ENCODE measurements around the gene NFIA.

Gene NFIA

GRCh38 chr1:61434276-61434675 lies 351.9 kb downstream of the NFIA start:
- no peak for DNase-seq (ENCODE audit: low read depth)

DNA sequence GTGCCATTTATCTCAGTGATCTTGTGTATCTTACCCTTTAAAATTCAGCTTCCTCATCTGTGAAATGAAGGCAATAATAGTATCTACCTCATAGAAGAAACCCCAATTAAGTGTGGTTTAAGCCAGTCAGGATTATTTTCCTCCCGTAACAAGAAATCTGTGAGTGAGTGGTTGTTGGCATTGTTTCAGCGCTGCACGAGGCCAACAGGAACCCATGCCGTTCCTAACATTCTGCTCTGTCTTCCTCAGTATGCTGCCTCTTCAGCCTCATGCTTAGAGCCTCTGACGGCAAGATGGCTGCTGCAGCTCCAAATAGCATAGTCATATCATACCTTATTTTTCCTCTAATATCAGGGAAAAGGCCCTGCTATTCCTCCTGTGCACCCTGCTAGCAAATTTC lies 352.9 kb downstream of the NFIA start:
- no peak for DNase-seq (ENCODE audit: low read depth)

DNA sequence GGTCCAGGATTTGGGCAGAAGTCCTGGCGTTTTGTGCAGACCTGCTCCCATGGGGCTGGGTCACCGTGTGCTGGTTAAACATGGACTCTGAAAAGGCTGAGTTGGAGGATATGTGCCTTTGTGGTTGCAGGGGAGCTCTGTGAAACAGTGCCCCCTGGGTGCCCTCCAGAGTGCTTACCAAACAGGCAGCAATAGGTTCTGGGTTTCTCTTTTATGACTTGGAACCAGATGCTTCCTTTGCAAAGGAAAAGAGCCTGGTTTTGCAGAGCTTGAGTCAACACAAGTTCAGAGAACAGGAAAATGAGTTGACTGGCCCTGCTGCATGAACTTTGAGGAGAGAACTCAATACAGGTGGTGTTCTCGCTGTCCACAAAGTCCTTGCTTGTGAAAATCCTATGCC lies 353.7 kb downstream of the NFIA start:
- no peak for DNase-seq (ENCODE audit: low read depth)

DNA sequence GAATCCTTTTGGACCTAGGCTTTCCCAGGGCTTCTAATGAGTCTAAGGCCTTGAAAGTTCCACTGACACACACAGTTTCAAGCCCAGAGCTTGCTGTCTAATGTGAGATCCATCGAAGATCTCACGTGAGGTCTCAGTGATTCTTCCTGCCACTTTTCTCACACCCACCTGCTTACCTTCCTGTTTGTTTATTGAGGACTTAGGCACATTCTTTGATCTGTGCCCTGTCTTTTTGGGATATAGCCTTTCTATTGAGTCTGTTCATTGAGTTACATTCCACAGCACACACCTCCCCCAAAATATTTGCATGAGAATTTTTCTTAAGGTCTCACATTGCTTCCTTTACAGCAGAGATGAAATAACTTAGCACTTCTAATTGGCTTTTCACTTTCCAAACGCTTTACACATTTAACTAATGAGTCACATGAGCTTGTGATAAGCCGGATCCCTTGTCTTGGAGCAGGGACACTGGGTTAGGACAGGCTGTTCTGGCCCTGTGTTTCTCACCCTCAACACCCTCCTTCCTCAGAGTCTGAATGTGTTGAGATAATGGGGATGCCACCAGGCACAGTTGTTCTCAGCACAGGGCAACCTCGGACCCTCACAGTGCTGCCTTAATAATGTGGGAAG lies 354.2 kb downstream of the NFIA start:
- no peak for DNase-seq (ENCODE audit: low read depth)

GRCh38 chr1:61439234-61439633 lies 356.9 kb downstream of the NFIA start:
- DNase-seq (ENCODE audit: low read depth), result no peak

DNA sequence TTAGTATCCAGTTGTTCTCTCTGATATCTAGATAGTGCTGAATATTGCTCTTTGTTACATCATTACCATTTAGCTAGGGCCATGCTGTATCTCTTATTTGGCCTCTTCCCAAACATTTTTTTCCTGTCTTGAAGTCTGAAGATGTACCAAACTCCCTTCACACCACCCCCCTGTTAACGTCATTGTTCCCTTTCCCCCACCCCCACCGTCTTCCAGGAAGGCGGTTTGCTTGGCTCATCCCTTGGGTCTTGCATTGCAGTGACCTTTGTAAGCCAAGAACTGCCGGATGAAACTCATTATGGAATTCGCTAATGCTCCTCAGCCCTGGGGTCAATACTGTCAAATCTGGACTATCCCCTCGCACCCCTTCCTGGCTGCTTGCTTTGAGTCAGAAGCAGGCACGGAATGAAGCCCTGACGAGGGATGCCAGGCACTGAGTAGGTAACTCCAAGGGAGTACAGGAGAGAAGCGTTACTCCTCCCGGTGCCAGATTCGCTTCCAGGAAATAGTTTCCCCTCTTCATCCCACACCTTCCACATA lies 359.4 kb downstream of the NFIA start:
- no peak for DNase-seq (ENCODE audit: low read depth)

DNA sequence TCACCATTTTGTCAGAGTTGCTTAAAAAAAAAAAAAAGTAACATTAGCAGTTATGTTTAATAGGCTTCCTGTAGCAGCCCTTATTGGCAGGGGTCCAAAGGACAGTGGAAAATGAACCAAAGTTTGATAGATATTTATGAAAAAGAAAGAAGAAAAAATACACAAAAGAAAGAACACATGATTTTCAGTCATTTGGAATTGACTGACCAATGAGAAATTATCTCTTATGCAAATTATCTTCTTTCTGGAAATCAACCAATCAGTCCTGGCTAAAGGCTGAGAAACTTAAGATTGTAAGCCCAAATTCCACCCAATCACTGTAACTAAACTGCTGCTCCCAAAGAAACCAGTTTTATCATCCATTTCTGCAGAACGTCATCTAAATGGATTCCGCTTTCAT lies 360.2 kb downstream of the NFIA start:
- no peak for DNase-seq (ENCODE audit: low read depth)

- no peak for DNase-seq (ENCODE audit: low read depth)
Measured at GRCh38 chr1:61444288-61444687, 361.9 kb downstream of the NFIA start.

- DNase-seq (ENCODE audit: low read depth), result no peak
Measured at GRCh38 chr1:61445269-61445825, 363.0 kb downstream of the NFIA start.

DNA sequence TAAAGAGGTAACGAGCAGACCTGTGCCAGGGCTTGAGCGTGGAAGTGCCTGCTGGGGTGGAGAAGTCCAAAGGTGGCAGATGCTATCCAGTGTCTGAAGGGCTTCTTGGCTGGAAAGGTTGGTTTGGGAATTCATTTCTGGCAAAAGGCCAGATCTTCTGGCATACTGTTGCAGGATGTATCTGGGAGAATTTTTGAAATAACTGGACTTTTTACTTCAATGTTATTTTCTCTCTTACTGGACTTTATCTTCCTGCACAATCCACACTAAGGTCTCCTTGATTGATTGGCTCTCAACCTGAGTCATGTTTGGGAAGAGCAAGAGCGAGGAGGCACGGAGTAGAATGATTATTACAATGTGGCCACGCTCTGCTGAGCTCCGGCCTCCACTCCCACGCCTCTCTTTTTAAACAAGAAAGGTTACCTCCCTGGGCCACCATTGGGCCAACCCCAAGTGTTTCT lies 364.2 kb downstream of the NFIA start:
- no peak for DNase-seq (ENCODE audit: low read depth)

DNA sequence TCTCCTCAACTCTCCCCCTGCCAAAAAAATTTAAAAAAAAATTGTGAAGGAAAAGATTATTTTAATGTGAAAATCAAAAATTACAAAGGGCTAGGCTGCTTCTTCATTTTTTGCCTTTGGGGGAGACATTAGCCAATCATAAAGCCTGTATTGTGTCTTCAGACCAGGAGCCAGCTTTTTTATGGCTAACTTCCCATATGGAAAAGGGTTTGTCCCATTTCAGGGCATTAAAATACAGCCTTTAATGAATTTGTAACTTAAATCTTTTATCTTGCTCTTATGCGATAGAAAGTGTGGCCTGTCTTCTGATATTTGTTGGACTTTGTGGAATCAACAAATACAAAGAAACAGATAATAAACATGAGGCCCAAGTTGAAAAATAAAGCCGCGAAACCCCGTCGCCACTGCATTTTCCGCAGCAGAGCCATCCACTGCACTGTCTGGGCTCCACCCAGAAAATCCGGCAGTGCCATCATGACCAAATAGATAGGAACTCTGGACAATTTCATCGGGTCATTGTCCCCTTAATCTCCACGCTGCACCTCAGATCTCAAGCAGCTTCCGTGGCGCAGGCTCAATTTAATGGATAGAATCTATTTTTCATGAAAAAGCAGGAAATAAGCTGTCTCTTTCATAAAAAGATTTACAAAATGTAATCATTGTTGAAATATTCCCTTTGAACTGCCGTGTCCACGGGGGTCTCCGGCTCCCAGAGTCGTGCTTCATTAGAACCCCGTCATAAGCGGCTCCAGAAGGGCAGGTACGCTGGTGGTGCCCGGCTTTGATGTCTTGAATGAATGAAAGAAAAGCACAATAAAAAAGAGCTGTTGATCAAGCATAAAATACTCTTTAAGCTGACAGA lies 365.0 kb downstream of the NFIA start:
- no peak for DNase-seq (ENCODE audit: low read depth)

GRCh38 chr1:61447968-61448430 lies 365.6 kb downstream of the NFIA start:
- no peak for DNase-seq (ENCODE audit: low read depth)

- no peak for DNase-seq (ENCODE audit: low read depth)
Measured at GRCh38 chr1:61448914-61449313, 366.6 kb downstream of the NFIA start.

GRCh38 chr1:61449410-61449809 lies 367.0 kb downstream of the NFIA start:
- DNase-seq (ENCODE audit: low read depth), result no peak

GRCh38 chr1:61450454-61450853 lies 368.1 kb downstream of the NFIA start:
- no peak for DNase-seq (ENCODE audit: low read depth)

- no peak for DNase-seq (ENCODE audit: low read depth)
Measured at GRCh38 chr1:61450872-61451571, 368.7 kb downstream of the NFIA start.

- no peak for DNase-seq (ENCODE audit: low read depth)
Measured at GRCh38 chr1:61451572-61451968, 369.2 kb downstream of the NFIA start.

GRCh38 chr1:61452176-61453035 lies 370.0 kb downstream of the NFIA start:
- no peak for DNase-seq (ENCODE audit: low read depth)

- peak; percentile 24 for DNase-seq (ENCODE audit: low read depth)
Measured at GRCh38 chr1:61453111-61453961, 371.0 kb downstream of the NFIA start.

- no peak for DNase-seq (ENCODE audit: low read depth)
Measured at GRCh38 chr1:61455400-61455799, 373.0 kb downstream of the NFIA start.

Data from stimulated activated CD8-positive, alpha-beta memory T cell treated with anti-CD3 and anti-CD28 coated beads, Interleukin-15, amount 100 ng/mL, for 24 hours (primary cell).